IMR-90 (cell line): ENCODE measurements around the gene PCGF3. TPM values are rescaled to one million over a fixed set of nuclear protein-coding genes. Genes with fewer than 3 reads are reported as not detected.

ENCODE experiments used
- ATAC-seq: fragments of 200-7000 bp; cut with Tn5 transposase; 2 replicates; pipeline ENCODE4 v1.9.1; 2020; ENCODE audit warnings: low read depth, mild to moderate bottlenecking, moderate library complexity
- BruUV-seq: library from RNA; stranded (reverse); fragments of 400-500 nt; replicated peaks from 2 replicates; lab custom pipeline; 2021; lab: Mats Ljungman, UMichigan
- CTCF ChIA-PET: fragments of 300-600 bp; formaldehyde crosslinking; extraction: SDS; loops from one replicate; lab custom pipeline; 2021; ENCODE audit warnings: antibody characterized with exemption; lab: Yijun Ruan, JAX
- POLR2A ChIA-PET: fragments of 300-600 bp; sonication (Branson Sonifier 250); formaldehyde crosslinking; loops from one replicate; lab custom pipeline; 2022; ENCODE audit warnings: antibody characterized with exemption; ENCODE audit not compliant: unreplicated experiment; lab: Charles Lee
- DNase-seq: peaks from one replicate; pipeline ENCODE4 v3.0.0; 2013
- H2AFZ ChIP-seq: replicated peaks from 2 replicates; pipeline ENCODE3; 2013; ENCODE audit warnings: low read length, mild to moderate bottlenecking; ENCODE audit not compliant: poor library complexity
- H2AK5ac ChIP-seq: 2 replicates; pipeline ENCODE4 v1.6.1; 2013; ENCODE audit warnings: low read depth, low read length, inconsistent platforms
- H2AK9ac ChIP-seq: replicated peaks from 2 replicates; pipeline ENCODE3; 2013; ENCODE audit warnings: mild to moderate bottlenecking, low read depth, low read length, moderate library complexity; ENCODE audit not compliant: poor library complexity
- H2BK120ac ChIP-seq: 2 replicates; pipeline ENCODE4 v1.6.1; 2013; ENCODE audit warnings: low read depth, low read length, inconsistent platforms
- H2BK15ac ChIP-seq: 3 replicates; pipeline ENCODE4 v1.6.1; 2013; ENCODE audit warnings: low read depth, low read length, inconsistent platforms
- H2BK20ac ChIP-seq: 2 replicates; pipeline ENCODE4 v1.6.1; 2013; ENCODE audit warnings: low read depth, mild to moderate bottlenecking, inconsistent platforms, low read length, moderate library complexity
- H2BK5ac ChIP-seq: 2 replicates; pipeline ENCODE4 v1.6.1; 2013; ENCODE audit warnings: mild to moderate bottlenecking, low read depth, low read length, inconsistent platforms; ENCODE audit not compliant: poor library complexity, severe bottlenecking
- H3K14ac ChIP-seq: replicated peaks from 2 replicates; pipeline ENCODE4 v1.6.1; 2013; ENCODE audit warnings: low read depth, low read length, inconsistent platforms
- H3K18ac ChIP-seq: 2 replicates; pipeline ENCODE4 v1.6.1; 2013; ENCODE audit warnings: low read depth, low read length, control low read depth
- H3K23ac ChIP-seq: 2 replicates; pipeline ENCODE4 v1.6.1; 2013; ENCODE audit warnings: low read depth, low read length, inconsistent platforms
- H3K27ac ChIP-seq: 2 replicates; pipeline ENCODE4 v1.5.1; 2013; ENCODE audit warnings: mild to moderate bottlenecking, control low read depth, low read length; ENCODE audit not compliant: insufficient read depth
- H3K27me3 ChIP-seq: 2 replicates; pipeline ENCODE4 v1.6.1; 2013; ENCODE audit warnings: low read length; ENCODE audit not compliant: control insufficient read depth, insufficient read depth
- H3K36me3 ChIP-seq: 2 replicates; pipeline ENCODE4 v1.6.1; 2013; ENCODE audit warnings: low read length, mixed read lengths; ENCODE audit not compliant: control insufficient read depth, insufficient read depth
- H3K4ac ChIP-seq: 2 replicates; pipeline ENCODE4 v1.6.1; 2013; ENCODE audit warnings: low read depth, low read length, inconsistent platforms
- H3K4me1 ChIP-seq: 2 replicates; pipeline ENCODE4 v1.6.1; 2013; ENCODE audit warnings: low read length, mixed read lengths; ENCODE audit not compliant: control insufficient read depth, insufficient read depth
- H3K4me2 ChIP-seq: 2 replicates; pipeline ENCODE4 v1.6.1; 2013; ENCODE audit warnings: low read depth, mild to moderate bottlenecking, control low read depth, low read length, moderate library complexity
- H3K4me3 ChIP-seq: 2 replicates; pipeline ENCODE4 v1.5.1; 2013; ENCODE audit warnings: low read depth, mild to moderate bottlenecking, control low read depth, low read length, moderate library complexity; ENCODE audit not compliant: insufficient read depth
- H3K56ac ChIP-seq: 2 replicates; pipeline ENCODE4 v1.6.1; 2013; ENCODE audit warnings: low read length, inconsistent platforms; ENCODE audit not compliant: insufficient read depth; ENCODE audit errors: extremely low read depth
- H3K79me1 ChIP-seq, 2 experiments: 2 replicates each; pipeline ENCODE4 v1.6.1; 2013; ENCODE audit warnings: low read length in 2 of 2, inconsistent platforms in 1 of 2, low read depth in 1 of 2
- H3K9ac ChIP-seq: 2 replicates; pipeline ENCODE4 v1.6.1; 2013; ENCODE audit warnings: low read depth, low read length, control low read depth
- H3K9me1 ChIP-seq: 2 replicates; pipeline ENCODE4 v1.6.1; 2013; ENCODE audit warnings: low read length, inconsistent platforms; ENCODE audit not compliant: insufficient read depth
- H3K9me3 ChIP-seq: 2 replicates; pipeline ENCODE4 v1.6.1; 2013; ENCODE audit warnings: low read length; ENCODE audit not compliant: control insufficient read depth, insufficient read depth
- H4K20me1 ChIP-seq: 2 replicates; pipeline ENCODE4 v1.6.1; 2013; ENCODE audit warnings: low read length, inconsistent platforms; ENCODE audit not compliant: insufficient read depth
- H4K5ac ChIP-seq: 2 replicates; pipeline ENCODE4 v1.6.1; 2013; ENCODE audit warnings: mild to moderate bottlenecking, low read depth, low read length, control low read depth
- H4K8ac ChIP-seq, 2 experiments: 2 replicates each; pipeline ENCODE4 v1.6.1; 2013; ENCODE audit warnings: low read depth in 2 of 2, low read length in 2 of 2, control low read depth in 1 of 2, inconsistent platforms in 1 of 2
- H4K91ac ChIP-seq: 2 replicates; pipeline ENCODE4 v1.6.1; 2013; ENCODE audit warnings: low read depth, low read length, inconsistent platforms; ENCODE audit not compliant: insufficient read depth
- CEBPB ChIP-seq: IDR thresholded peaks from 2 replicates; pipeline ENCODE4 v1.6.1; 2012; ENCODE audit warnings: low read depth, low read length, improper control_type of control experiment
- FOS ChIP-seq: fragments of 150-350 bp; IDR thresholded peaks from 2 replicates; pipeline ENCODE4 v1.6.1; 2016; ENCODE audit warnings: low read depth, low read length
- MXI1 ChIP-seq: IDR thresholded peaks from 2 replicates; pipeline ENCODE4 v1.6.1; 2012; ENCODE audit warnings: low read depth, mild to moderate bottlenecking, low read length, moderate library complexity, borderline replicate concordance
- NFE2L2 ChIP-seq: fragments of 150-350 bp; IDR thresholded peaks from 2 replicates; pipeline ENCODE4 v1.6.1; 2016; ENCODE audit warnings: low read depth, mild to moderate bottlenecking, low read length
- RAD21 ChIP-seq: IDR thresholded peaks from 2 replicates; pipeline ENCODE4 v1.6.1; 2012; ENCODE audit warnings: low read length, improper control_type of control experiment
- RFX5 ChIP-seq: IDR thresholded peaks from 2 replicates; pipeline ENCODE4 v1.8.0; 2012; ENCODE audit warnings: low read depth, mild to moderate bottlenecking, low read length, moderate library complexity
- SMC3 ChIP-seq: fragments of 150-350 bp; IDR thresholded peaks from 2 replicates; pipeline ENCODE4 v1.6.1; 2016; ENCODE audit warnings: low read depth, mild to moderate bottlenecking, antibody characterized with exemption, low read length, moderate library complexity
- WGBS, 2 experiments: methylation state at CpG; one replicate each; pipeline versions ENCODE4 v1.1.5 to v1.1.7; 2013; ENCODE audit warnings: missing lambda C conversion rate in 2 of 2; ENCODE audit not compliant: insufficient read length in 1 of 2; ENCODE audit errors: extremely low coverage in 2 of 2; 5-methylcytosine and 5-hydroxymethylcytosine counted together
- dilution Hi-C: fragments of 300-500 bp; cut with HindIII; formaldehyde crosslinking; loops from one replicate; pipeline ENCODE4 v1.14.3; 2018; ENCODE audit warnings: low sequenced_read_pairs; ENCODE audit not compliant: unreplicated experiment
- in situ Hi-C: fragments of 300-500 bp; cut with MboI; formaldehyde crosslinking; loops from 3 replicates; pipeline ENCODE4 v1.14.3; 2019; ENCODE audit warnings: low sequenced_read_pairs, inconsistent platforms, mixed read lengths
- intact Hi-C: fragments of 100-400 bp; cut with micrococcal nuclease; formaldehyde crosslinking; loops from 2 replicates; pipeline ENCODE4 v1.10.0; 2022
- polyA plus RNA-seq, 3 experiments: library from polyadenylated mRNA; depleted of rRNA; stranded (reverse); fragments of >200 nt; gene quantifications; 2 replicates each; pipeline ENCODE4 v1.2.3, GENCODE V29; 2012; ENCODE audit warnings: low replicate concordance in 1 of 3
- total RNA-seq: library from RNA; depleted of rRNA; stranded (reverse); fragments of >200 nt; gene quantifications from 2 replicates; pipeline ENCODE4 v1.2.3, GENCODE V29; 2012
- TF ChIP-seq, protein P1 (sequence below): fragments of 150-350 bp; IDR thresholded peaks from 2 replicates; pipeline ENCODE4 v1.6.1; 2017; ENCODE audit warnings: mild to moderate bottlenecking, antibody characterized with exemption, low read length, low read depth
- TF ChIP-seq, protein P2 (sequence below): conservative IDR thresholded peaks from 2 replicates; pipeline ENCODE4 v1.5.1; 2012; ENCODE audit warnings: mild to moderate bottlenecking, low read depth, low read length, improper control_type of control experiment

PCGF3 gene
- total and polyA plus RNA-seq, 2 of the 4 experiments (the other 2 are of a cell fraction), result 40.0 to 55.3 TPM

GRCh38 chr4:781493-782216, 76.0 kb downstream of the PCGF3 start (continued):
- peak; percentile 86 for TF ChIP-seq FOS
- TF ChIP-seq NFE2L2, result no peak

GRCh38 chr4:784401-785331, 79.0 kb downstream of the PCGF3 start:
- no peaks in the 10 kb centered on the region for H3K9me3 ChIP-seq
- no peak overlapping the region for H3K23ac ChIP-seq
- DNase-seq (no peak), ATAC-seq (no peak)
- in situ Hi-C loops, result no loop called here
- no peak overlapping the region for H4K8ac ChIP-seq
- no peak overlapping the region for H3K4me2 ChIP-seq
- dilution Hi-C loops, result no loop called here
- no peak overlapping the region for H3K56ac ChIP-seq
- H4K5ac ChIP-seq, result no peak overlapping the region
- no peak overlapping the region for H2BK20ac ChIP-seq
- no TSS peak for BruUV-seq
- no peak overlapping the region for H2AK5ac ChIP-seq
- H3K36me3 ChIP-seq, result peaks cover 6% of the 10 kb centered on the region
- ChIA-PET POLR2A (no interaction called here), CTCF (no interaction called here)
- peaks cover 13% of the 10 kb centered on the region for H4K20me1 ChIP-seq
- no peak overlapping the region for H3K4ac ChIP-seq
- H2BK120ac ChIP-seq, result no peak overlapping the region
- H3K14ac ChIP-seq, result no peak overlapping the region
- intact Hi-C loops, result loop anchor here (10.0 kb wide), 1 partner anchor 150 kb away; the partner anchor contains the start of genes GAK and TMEM175
- H3K4me3 ChIP-seq, result no peak overlapping the region
- 53% methylated on average over 40 of the region's 57 CpGs; no CpG with 5 or more reads in 1 of the 2 experiments for WGBS, 2 experiments
- H2AK9ac ChIP-seq, result no peak overlapping the region
- H3K27me3 ChIP-seq, result peaks cover 41% of the 10 kb centered on the region
- no peak overlapping the region for H4K91ac ChIP-seq
- H3K4me1 ChIP-seq, result peaks cover 5% of the 10 kb centered on the region
- TF ChIP-seq CEBPB, result no peak
- TF ChIP-seq, protein P1, sequence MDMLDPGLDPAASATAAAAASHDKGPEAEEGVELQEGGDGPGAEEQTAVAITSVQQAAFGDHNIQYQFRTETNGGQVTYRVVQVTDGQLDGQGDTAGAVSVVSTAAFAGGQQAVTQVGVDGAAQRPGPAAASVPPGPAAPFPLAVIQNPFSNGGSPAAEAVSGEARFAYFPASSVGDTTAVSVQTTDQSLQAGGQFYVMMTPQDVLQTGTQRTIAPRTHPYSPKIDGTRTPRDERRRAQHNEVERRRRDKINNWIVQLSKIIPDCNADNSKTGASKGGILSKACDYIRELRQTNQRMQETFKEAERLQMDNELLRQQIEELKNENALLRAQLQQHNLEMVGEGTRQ, result no peak
- TF ChIP-seq RFX5, result no peak
- no peak for TF ChIP-seq MXI1
- TF ChIP-seq, protein P2, sequence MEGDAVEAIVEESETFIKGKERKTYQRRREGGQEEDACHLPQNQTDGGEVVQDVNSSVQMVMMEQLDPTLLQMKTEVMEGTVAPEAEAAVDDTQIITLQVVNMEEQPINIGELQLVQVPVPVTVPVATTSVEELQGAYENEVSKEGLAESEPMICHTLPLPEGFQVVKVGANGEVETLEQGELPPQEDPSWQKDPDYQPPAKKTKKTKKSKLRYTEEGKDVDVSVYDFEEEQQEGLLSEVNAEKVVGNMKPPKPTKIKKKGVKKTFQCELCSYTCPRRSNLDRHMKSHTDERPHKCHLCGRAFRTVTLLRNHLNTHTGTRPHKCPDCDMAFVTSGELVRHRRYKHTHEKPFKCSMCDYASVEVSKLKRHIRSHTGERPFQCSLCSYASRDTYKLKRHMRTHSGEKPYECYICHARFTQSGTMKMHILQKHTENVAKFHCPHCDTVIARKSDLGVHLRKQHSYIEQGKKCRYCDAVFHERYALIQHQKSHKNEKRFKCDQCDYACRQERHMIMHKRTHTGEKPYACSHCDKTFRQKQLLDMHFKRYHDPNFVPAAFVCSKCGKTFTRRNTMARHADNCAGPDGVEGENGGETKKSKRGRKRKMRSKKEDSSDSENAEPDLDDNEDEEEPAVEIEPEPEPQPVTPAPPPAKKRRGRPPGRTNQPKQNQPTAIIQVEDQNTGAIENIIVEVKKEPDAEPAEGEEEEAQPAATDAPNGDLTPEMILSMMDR, result no peak
- no peak for TF ChIP-seq RAD21
- TF ChIP-seq SMC3, result no peak
- H3K79me1 ChIP-seq, result peaks cover 5 to 17% of the 10 kb centered on the region in 2 experiments; a peak in 3 of 4 replicates
- H3K9ac ChIP-seq, result no peak overlapping the region
- no peak overlapping the region for H2AFZ ChIP-seq
- H2BK5ac ChIP-seq, result no peak overlapping the region
- peaks cover 9% of the 10 kb centered on the region for H3K9me1 ChIP-seq
- no peak overlapping the region for H2BK15ac ChIP-seq
- no peak overlapping the region for H3K27ac ChIP-seq
- no peak overlapping the region for H3K18ac ChIP-seq
